ENCODE measurements around the gene RRP9. TPM values are rescaled to one million over a fixed set of nuclear protein-coding genes. Genes with fewer than 3 reads are reported as not detected.

The RRP9 gene
- total RNA-seq, 1 donor: 20.6 TPM

DNA sequence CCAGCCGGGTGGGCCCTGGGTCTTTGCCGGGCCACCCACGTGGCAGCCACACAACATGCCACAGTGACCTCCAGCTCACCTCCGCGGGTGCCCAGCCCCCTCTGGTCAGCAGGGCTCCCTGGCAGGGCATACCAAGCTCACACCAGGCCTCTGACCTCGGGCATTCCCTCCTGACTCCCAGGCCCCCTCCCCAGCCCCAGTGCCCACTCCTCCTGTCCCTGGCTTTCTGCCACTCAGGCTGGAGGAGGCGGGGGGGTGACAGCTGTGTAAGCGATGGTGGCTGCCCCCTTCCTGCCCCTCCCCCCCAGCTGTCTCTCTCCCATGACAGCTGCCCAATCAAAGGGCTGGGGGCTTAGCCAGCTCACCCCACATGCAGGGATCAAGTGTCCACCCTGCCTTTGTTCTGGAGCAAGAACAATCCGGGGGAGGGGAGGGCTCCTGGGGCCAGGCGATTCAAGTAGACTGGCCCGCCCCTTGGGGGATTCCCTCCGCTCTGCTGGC lies 22.3 kb upstream of the RRP9 start:
- H2AFZ ChIP-seq (ENCODE audit: low read length): no peak overlapping the region
- TF ChIP-seq, protein P1, sequence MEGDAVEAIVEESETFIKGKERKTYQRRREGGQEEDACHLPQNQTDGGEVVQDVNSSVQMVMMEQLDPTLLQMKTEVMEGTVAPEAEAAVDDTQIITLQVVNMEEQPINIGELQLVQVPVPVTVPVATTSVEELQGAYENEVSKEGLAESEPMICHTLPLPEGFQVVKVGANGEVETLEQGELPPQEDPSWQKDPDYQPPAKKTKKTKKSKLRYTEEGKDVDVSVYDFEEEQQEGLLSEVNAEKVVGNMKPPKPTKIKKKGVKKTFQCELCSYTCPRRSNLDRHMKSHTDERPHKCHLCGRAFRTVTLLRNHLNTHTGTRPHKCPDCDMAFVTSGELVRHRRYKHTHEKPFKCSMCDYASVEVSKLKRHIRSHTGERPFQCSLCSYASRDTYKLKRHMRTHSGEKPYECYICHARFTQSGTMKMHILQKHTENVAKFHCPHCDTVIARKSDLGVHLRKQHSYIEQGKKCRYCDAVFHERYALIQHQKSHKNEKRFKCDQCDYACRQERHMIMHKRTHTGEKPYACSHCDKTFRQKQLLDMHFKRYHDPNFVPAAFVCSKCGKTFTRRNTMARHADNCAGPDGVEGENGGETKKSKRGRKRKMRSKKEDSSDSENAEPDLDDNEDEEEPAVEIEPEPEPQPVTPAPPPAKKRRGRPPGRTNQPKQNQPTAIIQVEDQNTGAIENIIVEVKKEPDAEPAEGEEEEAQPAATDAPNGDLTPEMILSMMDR (IDR thresholded peaks at IDR 0.05; ENCODE audit: extremely low read depth, low read depth, low read length): no peak
- peaks cover 12% of the 10 kb centered on the region for H3K79me2 ChIP-seq (ENCODE audit: insufficient read depth, low read length)
- H3K4me3 ChIP-seq (ENCODE audit: insufficient read depth, low read length): no peak overlapping the region
- peaks cover 9% of the 10 kb centered on the region for H3K36me3 ChIP-seq (ENCODE audit: insufficient read depth, low read length)
- H3K27me3 ChIP-seq (ENCODE audit: insufficient read depth, low read length): no peaks in the 10 kb centered on the region
- no peaks in the 10 kb centered on the region for H3K9me3 ChIP-seq (ENCODE audit: low read depth, low read length)
- no peak for DNase-seq (ENCODE audit: insufficient read length, low spot score, missing footprints)
- peaks cover 22% of the 10 kb centered on the region for H4K20me1 ChIP-seq (ENCODE audit: insufficient read depth, low read length)
- no peak overlapping the region for H3K4me2 ChIP-seq (ENCODE audit: insufficient read depth, low read length)
- H3K27ac ChIP-seq (ENCODE audit: low read depth, low read length): no peak overlapping the region
- H3K4me1 ChIP-seq (ENCODE audit: insufficient read depth, low read length): peaks cover 9% of the 10 kb centered on the region

DNA sequence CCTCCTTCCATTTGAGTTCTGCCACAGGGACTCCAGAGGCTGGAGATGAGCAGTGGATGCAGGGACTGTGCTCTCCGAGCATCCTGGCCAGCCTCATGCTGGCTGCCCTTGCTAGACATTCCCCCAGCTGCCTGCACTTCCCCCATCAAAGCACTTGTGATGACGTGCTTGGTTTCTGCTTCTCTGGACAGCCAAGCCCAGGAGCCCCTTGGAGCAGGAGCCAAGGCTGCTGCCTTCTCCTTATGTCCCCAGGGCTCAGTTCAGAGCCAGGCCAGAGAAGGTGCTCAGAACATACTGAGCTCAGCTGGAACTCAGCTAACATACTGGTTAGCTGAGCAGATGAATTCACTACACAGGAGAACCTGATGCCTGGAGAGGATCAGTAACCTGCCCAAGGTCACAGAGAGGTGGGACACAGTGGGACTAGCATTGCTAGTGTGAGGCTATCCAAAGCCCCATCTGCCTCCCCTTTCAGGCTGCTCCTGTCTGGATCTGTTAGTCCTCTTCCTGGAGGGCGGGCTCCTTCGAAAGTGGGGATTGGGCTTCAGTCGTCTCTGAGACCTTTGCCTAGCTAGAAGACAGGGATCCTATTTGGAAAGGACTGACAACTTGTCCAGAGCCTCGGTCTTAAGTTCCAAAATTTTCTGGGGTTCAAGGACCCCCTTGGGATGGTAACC lies 21.3 kb upstream of the RRP9 start:
- TF ChIP-seq, protein P1 (IDR thresholded peaks at IDR 0.05; ENCODE audit: extremely low read depth, low read depth, low read length): no peak
- Histone ChIP-seq H3K4me1 (ENCODE audit: insufficient read depth, low read length) (peaks cover 4% of the 10 kb centered on the region), H3K79me2 (ENCODE audit: insufficient read depth, low read length) (peaks cover 12% of the 10 kb centered on the region), H2AFZ (ENCODE audit: low read length) (no peak overlapping the region), H3K4me2 (ENCODE audit: insufficient read depth, low read length) (no peak overlapping the region), H3K27me3 (ENCODE audit: insufficient read depth, low read length) (no peaks in the 10 kb centered on the region), H3K27ac (ENCODE audit: low read depth, low read length) (no peak overlapping the region), H3K9me3 (ENCODE audit: low read depth, low read length) (no peaks in the 10 kb centered on the region), H3K4me3 (ENCODE audit: insufficient read depth, low read length) (no peak overlapping the region), H4K20me1 (ENCODE audit: insufficient read depth, low read length) (peaks cover 17% of the 10 kb centered on the region), H3K36me3 (ENCODE audit: insufficient read depth, low read length) (peaks cover 10% of the 10 kb centered on the region)
- no peak for DNase-seq (ENCODE audit: insufficient read length, low spot score, missing footprints)

DNA sequence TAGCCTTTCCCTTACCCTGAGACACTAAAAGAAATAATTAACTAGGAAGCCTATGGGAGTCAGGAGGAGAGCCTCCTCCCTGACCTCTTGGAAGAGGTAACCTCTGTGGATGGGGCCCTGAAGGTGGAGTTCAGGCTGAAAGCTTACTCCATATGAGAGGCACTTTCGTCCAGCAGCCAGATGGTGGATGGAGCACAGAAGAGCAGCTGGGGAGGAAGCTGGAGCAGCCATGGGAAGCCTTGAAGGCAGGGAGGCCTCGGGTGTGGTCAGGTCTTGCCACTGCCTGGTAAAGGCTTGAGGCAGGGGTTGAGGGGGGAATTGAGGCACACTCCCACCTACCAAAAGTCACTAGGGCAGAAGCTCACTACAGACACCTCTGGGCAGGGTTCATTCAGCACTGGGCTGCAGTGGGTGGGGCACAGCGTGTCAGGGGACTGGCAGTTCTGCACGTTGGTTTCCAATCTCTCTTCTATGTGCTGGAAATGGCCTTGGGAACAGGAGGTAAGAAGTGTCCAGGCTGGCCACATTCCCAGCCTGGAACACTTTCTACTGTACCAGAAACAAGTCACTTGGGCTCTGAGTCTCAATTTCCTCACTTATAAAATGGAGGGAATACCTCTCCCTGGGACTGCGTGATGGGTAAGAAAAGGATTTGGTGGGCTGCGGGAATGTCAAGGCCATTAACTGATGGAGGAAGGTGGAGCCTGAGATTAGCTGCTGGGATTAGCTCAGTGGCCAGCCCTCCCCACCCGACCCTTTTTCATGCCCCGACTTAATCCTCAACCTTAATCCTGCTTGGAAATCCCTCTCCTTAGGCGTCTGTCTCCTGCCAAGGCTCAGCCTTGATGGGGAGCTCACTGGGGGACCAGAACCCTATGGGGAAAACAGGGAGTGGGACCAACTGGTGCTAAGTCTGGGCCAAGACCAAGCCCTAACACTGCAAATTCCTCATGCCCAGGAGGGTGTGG lies 20.2 kb upstream of the RRP9 start:
- DNase-seq (ENCODE audit: insufficient read length, low spot score, missing footprints): peak; percentile 78
- Histone ChIP-seq H3K9me3 (ENCODE audit: low read depth, low read length) (no peaks in the 10 kb centered on the region), H3K36me3 (ENCODE audit: insufficient read depth, low read length) (peaks cover 10% of the 10 kb centered on the region)

More for the DNA sequence above, 20.2 kb upstream of the RRP9 start:
- H3K4me1 ChIP-seq (ENCODE audit: insufficient read depth, low read length): peaks cover 3% of the 10 kb centered on the region
- H3K4me3 ChIP-seq (ENCODE audit: insufficient read depth, low read length): no peak overlapping the region
- TF ChIP-seq, protein P1 (IDR thresholded peaks at IDR 0.05; ENCODE audit: extremely low read depth, low read depth, low read length): no peak
- no peak overlapping the region for H3K4me2 ChIP-seq (ENCODE audit: insufficient read depth, low read length)
- no peak overlapping the region for H2AFZ ChIP-seq (ENCODE audit: low read length)
- H3K79me2 ChIP-seq (ENCODE audit: insufficient read depth, low read length): peaks cover 11% of the 10 kb centered on the region
- H3K27ac ChIP-seq (ENCODE audit: low read depth, low read length): no peak overlapping the region
- H3K27me3 ChIP-seq (ENCODE audit: insufficient read depth, low read length): no peaks in the 10 kb centered on the region
- H4K20me1 ChIP-seq (ENCODE audit: insufficient read depth, low read length): peaks cover 17% of the 10 kb centered on the region

Measured in osteoblast (primary cell).